Stimulated activated CD8-positive, alpha-beta memory T cell treated with anti-CD3 and anti-CD28 coated beads, Interleukin-7, amount 100 ng/mL, for 4 hours (primary cell): Measurements from ENCODE around the gene MTA3.
"Not testable (repeated sequence)": the region's sequence is repeated elsewhere in the genome, so short reads cannot be mapped to it uniquely, and the experiment has no call there.

Source experiments
- DNase-seq, 2 donors: peaks; one replicate each; pipeline ENCODE4 v3.0.0-alpha.2; 2020; ENCODE audit warnings: low read depth in 2 of 2

The MTA3 gene

GRCh38 chr2:42568401-42569115 lies at the start of gene MTA3:
Gene MTA3, plus strand, starts transcription at chr2:42568632. Its CDS starts 114 bp downstream, at chr2:42568746.
- DNase-seq: peak; percentile 8 to 60

- DNase-seq: no peak
These were observed 48.8 kb upstream of the MTA3 start for GRCh38 chr2:42519624-42520023.

GRCh38 chr2:42522035-42522434 lies 46.4 kb upstream of the MTA3 start:
- no peak for DNase-seq

- DNase-seq: no peak
These were observed 45.1 kb upstream of the MTA3 start for GRCh38 chr2:42523341-42523740.

GRCh38 chr2:42532397-42532796 lies 36.0 kb upstream of the MTA3 start:
- no peak for DNase-seq

- DNase-seq: no peak
These were observed 30.9 kb upstream of the MTA3 start for GRCh38 chr2:42537493-42537892.

- no peak for DNase-seq
These were observed 25.6 kb upstream of the MTA3 start for GRCh38 chr2:42542871-42543270.

GRCh38 chr2:42545023-42545721 lies 23.3 kb upstream of the MTA3 start:
- DNase-seq: no peak

- DNase-seq: no peak
These were observed 22.5 kb upstream of the MTA3 start for GRCh38 chr2:42545841-42546390.

- DNase-seq: no peak
These were observed 21.4 kb upstream of the MTA3 start for GRCh38 chr2:42547014-42547413.

- no peak for DNase-seq
These were observed 20.8 kb upstream of the MTA3 start for GRCh38 chr2:42547446-42548295.

GRCh38 chr2:42550870-42551269 lies 17.6 kb upstream of the MTA3 start:
- DNase-seq: no peak

- no peak for DNase-seq
These were observed 14.0 kb upstream of the MTA3 start for GRCh38 chr2:42554392-42554791.

- DNase-seq: no peak
These were observed 12.0 kb upstream of the MTA3 start for GRCh38 chr2:42556315-42556890.

GRCh38 chr2:42557306-42557705 lies 11.1 kb upstream of the MTA3 start:
- no peak for DNase-seq

- DNase-seq: no peak
These were observed 9.6 kb upstream of the MTA3 start for GRCh38 chr2:42558827-42559226.

GRCh38 chr2:42560133-42560532 lies 8.3 kb upstream of the MTA3 start:
- DNase-seq: not testable (repeated sequence)

GRCh38 chr2:42560899-42561298 lies 7.5 kb upstream of the MTA3 start:
- no peak for DNase-seq

- no peak for DNase-seq
These were observed 5.8 kb upstream of the MTA3 start for GRCh38 chr2:42562474-42563144.

- no peak for DNase-seq
These were observed 2.4 kb upstream of the MTA3 start for GRCh38 chr2:42566025-42566424.

- DNase-seq: no peak
These were observed 1.6 kb upstream of the MTA3 start for GRCh38 chr2:42566837-42567321.
